T-helper 17 cell (primary cell): ENCODE results near the gene TRAIP. TPM values are rescaled to one million over a fixed set of nuclear protein-coding genes. Genes with fewer than 3 reads are reported as not detected.
A peak's percentile ranks its signal among the peaks of the same experiment; 100 is the strongest.
"Not testable (repeated sequence)": the region's sequence is repeated elsewhere in the genome, so short reads cannot be mapped to it uniquely, and the experiment has no call there.

Source experiments
- ATAC-seq: fragments of 150-1000 bp; cut with Tn5 transposase; 2 replicates; pipeline ENCODE4 v1.10.0; 2021; ENCODE audit warnings: mild to moderate bottlenecking, moderate library complexity
- DNase-seq, 3 donors: peaks; one replicate each; pipeline versions ENCODE4 v3.0.0 to v3.0.0-alpha.2; 2020 to 2021
- H3K9me3 ChIP-seq: one replicate; pipeline ENCODE4 v1.7.0; 2013; ENCODE audit warnings: low read length, mild to moderate bottlenecking; ENCODE audit not compliant: control insufficient read depth, poor library complexity, severe bottlenecking
- H3K27ac Mint-ChIP-seq: one replicate; pipeline ENCODE4 v1.8.0; 2022; ENCODE audit warnings: mild to moderate bottlenecking, moderate library complexity, mixed read lengths
- H3K27me3 Mint-ChIP-seq: one replicate; pipeline ENCODE4 v1.8.0; 2022; ENCODE audit warnings: mixed read lengths
- H3K36me3 Mint-ChIP-seq: one replicate; pipeline ENCODE4 v1.8.0; 2022; ENCODE audit warnings: low read depth, mixed read lengths
- H3K4me1 Mint-ChIP-seq: one replicate; pipeline ENCODE4 v1.8.0; 2022; ENCODE audit warnings: mild to moderate bottlenecking, mixed read lengths
- H3K4me3 Mint-ChIP-seq: one replicate; pipeline ENCODE4 v1.8.0; 2022; ENCODE audit warnings: mild to moderate bottlenecking, moderate library complexity, mixed read lengths
- total RNA-seq, 4 donors: library from RNA in 2 of 4; stranded (reverse) in 2 of 4; gene quantifications; one replicate each; pipeline ENCODE4 v1.2.3 and lab custom pipeline; 2022 to 2026

TRAIP gene
- total RNA-seq, 2 donors from 2014 or later: 4.8 to 5.5 TPM

GRCh38 chr3:49787182-49787464 lies 69.2 kb downstream of the TRAIP start:
- no peaks in the 10 kb centered on the region for H3K9me3 ChIP-seq
- DNase-seq: no peak
- Mint-ChIP-seq H3K4me1 (peaks cover 21% of the 10 kb centered on the region), H3K27me3 (peaks cover 5% of the 10 kb centered on the region), H3K4me3 (peak overlapping the region; percentile 91), H3K36me3 (no peaks in the 10 kb centered on the region), H3K27ac (peak overlapping the region; percentile 94)
- no peak for ATAC-seq

GRCh38 chr3:49786357-49787181 lies 69.8 kb downstream of the TRAIP start, which contains the start of gene IP6K1:
TSS of gene IP6K1 (minus strand) at chr3:49786542. CDS start at chr3:49748040, 38,502 bp downstream.
- DNase-seq: peak; percentile 97 to 98 (median 97)
- Mint-ChIP-seq H3K4me3 (peak within 1 kb of the TSS; percentile 91), H3K36me3 (no peaks in the 10 kb centered on the region), H3K4me1 (peaks cover 21% of the 10 kb centered on the region), H3K27me3 (peaks cover 5% of the 10 kb centered on the region), H3K27ac (peak within 1 kb of the TSS; percentile 94)
- ATAC-seq: peak; percentile 99
- H3K9me3 ChIP-seq: no peaks in the 10 kb centered on the region

GRCh38 chr3:49785565-49786356 lies 70.6 kb downstream of the TRAIP start:
- peak overlapping the region; percentile 93 for H3K27ac Mint-ChIP-seq
- ATAC-seq (peak; percentile 33), DNase-seq (no peak)
- H3K4me1 Mint-ChIP-seq: peaks cover 23% of the 10 kb centered on the region
- H3K36me3 Mint-ChIP-seq: no peaks in the 10 kb centered on the region
- H3K4me3 Mint-ChIP-seq: peak overlapping the region; percentile 91
- no peaks in the 10 kb centered on the region for H3K9me3 ChIP-seq
- no peaks in the 10 kb centered on the region for H3K27me3 Mint-ChIP-seq

- H3K27me3 Mint-ChIP-seq, H3K36me3 Mint-ChIP-seq, ATAC-seq, H3K4me3 Mint-ChIP-seq, H3K9me3 ChIP-seq, DNase-seq: not testable (repeated sequence)
- H3K4me1 Mint-ChIP-seq: peaks cover 32% of the 10 kb centered on the region
- peak overlapping the region; percentile 14 for H3K27ac Mint-ChIP-seq
Measured at GRCh38 chr3:49782277-49782676, 74.1 kb downstream of the TRAIP start.

DNA sequence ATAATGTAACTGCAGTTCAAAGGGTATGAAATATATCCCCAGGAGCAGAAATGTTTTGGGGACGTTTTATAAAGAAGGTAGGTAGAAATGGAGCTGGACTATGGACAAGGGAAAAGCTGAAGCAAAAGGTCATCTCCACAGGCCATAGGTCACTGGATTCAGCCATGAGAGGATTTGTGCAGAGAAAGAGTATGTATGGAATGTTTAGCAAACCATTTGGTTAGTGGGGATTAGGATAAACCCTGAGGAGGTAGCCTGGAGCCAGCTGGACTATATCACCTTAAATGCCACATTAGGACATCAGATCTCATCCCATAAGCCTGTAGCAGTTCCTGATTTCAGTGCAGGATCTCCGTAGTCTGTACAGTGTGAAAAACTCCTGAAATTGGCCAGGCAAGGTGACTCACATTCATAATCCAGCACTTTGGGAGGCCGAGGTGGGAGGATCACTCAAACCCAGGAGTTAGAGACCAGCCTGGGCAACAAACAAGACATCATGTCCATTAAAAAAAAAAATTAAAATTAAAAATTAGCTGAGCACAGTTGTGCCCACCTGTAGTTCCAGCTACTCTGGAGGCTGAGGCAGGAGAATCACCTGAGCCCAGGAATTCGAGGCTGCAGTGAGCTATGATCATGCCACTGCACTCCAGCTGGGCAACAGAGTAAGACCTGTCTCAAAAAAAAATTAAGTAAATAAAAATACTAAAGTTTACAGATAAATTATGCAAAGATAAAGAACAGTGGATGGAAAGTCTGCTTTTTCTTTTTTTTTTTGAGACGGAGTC lies 74.8 kb downstream of the TRAIP start:
- Mint-ChIP-seq H3K27ac (no peak overlapping the region), H3K27me3 (no peaks in the 10 kb centered on the region), H3K4me1 (peaks cover 27% of the 10 kb centered on the region), H3K4me3 (no peak overlapping the region), H3K36me3 (peaks cover 3% of the 10 kb centered on the region)
- ATAC-seq: no peak
- no peak for DNase-seq
- H3K9me3 ChIP-seq: no peaks in the 10 kb centered on the region

GRCh38 chr3:49780975-49781365 lies 75.4 kb downstream of the TRAIP start:
- ATAC-seq, H3K36me3 Mint-ChIP-seq, H3K9me3 ChIP-seq, DNase-seq, H3K27me3 Mint-ChIP-seq, H3K4me3 Mint-ChIP-seq: not testable (repeated sequence)
- peak overlapping the region; percentile 90 for H3K27ac Mint-ChIP-seq
- peaks cover 26% of the 10 kb centered on the region for H3K4me1 Mint-ChIP-seq

GRCh38 chr3:49780080-49780974 lies 76.0 kb downstream of the TRAIP start:
- Mint-ChIP-seq H3K4me1 (peaks cover 23% of the 10 kb centered on the region), H3K4me3 (no peak overlapping the region), H3K27ac (peak overlapping the region; percentile 90), H3K27me3 (no peaks in the 10 kb centered on the region), H3K36me3 (peaks cover 3% of the 10 kb centered on the region)
- no peak for DNase-seq
- no peaks in the 10 kb centered on the region for H3K9me3 ChIP-seq
- no peak for ATAC-seq

- peaks cover 3% of the 10 kb centered on the region for H3K36me3 Mint-ChIP-seq
- H3K9me3 ChIP-seq: no peaks in the 10 kb centered on the region
- H3K4me1 Mint-ChIP-seq: peaks cover 22% of the 10 kb centered on the region
- DNase-seq: no peak
- peak overlapping the region; percentile 90 for H3K27ac Mint-ChIP-seq
- H3K27me3 Mint-ChIP-seq: no peaks in the 10 kb centered on the region
- H3K4me3 Mint-ChIP-seq: peak overlapping the region; percentile 69
- ATAC-seq: no peak
Measured at GRCh38 chr3:49779358-49780079, 76.8 kb downstream of the TRAIP start.

Other genes with a start within 250 kb of the TRAIP start
- 10 to 100 TPM; 61.2 to 71.0 TPM for gene APEH, start 182.2 kb downstream of the TRAIP start, total RNA-seq
- 10 to 100 TPM in 1 of 2 donors, 1 to 10 TPM in 1; 7.5 to 11.3 TPM for gene MST1, start 167.1 kb downstream of the TRAIP start, total RNA-seq
- gene RNF123, start 167.0 kb downstream of the TRAIP start, total RNA-seq: 10 to 100 TPM; 37.7 to 45.1 TPM
- under 1 TPM in 1 of 2 donors, not detected in 1; 0.99 TPM for gene AMIGO3, start 136.9 kb downstream of the TRAIP start, total RNA-seq
- gene GMPPB, start 132.6 kb downstream of the TRAIP start, total RNA-seq: 10 to 100 TPM; 42.9 to 61.9 TPM
- 10 to 100 TPM; 54.1 to 56.4 TPM for gene IP6K1, start 70.0 kb downstream of the TRAIP start, total RNA-seq
- under 1 TPM in 1 of 2 donors, not detected in 1; 0.37 TPM for gene CDHR4, start 56.7 kb downstream of the TRAIP start, total RNA-seq
- 1 to 10 TPM in 1 of 2 donors, under 1 TPM in 1; 0.92 to 5.2 TPM for gene INKA1, start 53.3 kb downstream of the TRAIP start, total RNA-seq
- 100 to 1,000 TPM; 173 to 198 TPM for gene UBA7, start 42.6 kb downstream of the TRAIP start, total RNA-seq
- gene CAMKV, start 13.3 kb upstream of the TRAIP start, total RNA-seq: under 1 TPM; 0.47 to 0.89 TPM
- 1 to 10 TPM in 1 of 2 donors, under 1 TPM in 1; 0.63 to 1.7 TPM for gene MST1R, start 47.3 kb upstream of the TRAIP start, total RNA-seq
- gene MON1A, start 73.2 kb upstream of the TRAIP start, total RNA-seq: 1 to 10 TPM; 2.3 to 4.6 TPM
- gene RBM6, start 83.6 kb upstream of the TRAIP start, total RNA-seq: 100 to 1,000 TPM; 129 to 148 TPM
- 100 to 1,000 TPM; 292 to 353 TPM for gene RBM5, start 232.4 kb upstream of the TRAIP start, total RNA-seq